PC-9 (cell line): ENCODE measurements around the gene C1orf232.

ENCODE experiments used
- CTCF ChIP-seq: fragments of 200-600 bp; sonication (generic); conservative IDR thresholded peaks from 2 replicates; pipeline ENCODE4 v1.6.1; 2017; ENCODE audit warnings: mixed run types, antibody characterized with exemption, mild to moderate bottlenecking, moderate library complexity
- EZH2 ChIP-seq: fragments of 200-600 bp; sonication (generic); IDR thresholded peaks from 2 replicates; pipeline ENCODE4 v1.8.0; 2017; ENCODE audit warnings: antibody characterized with exemption, low read depth

- TF ChIP-seq CTCF (no peak), EZH2 (no peak)
Measured at GRCh38 chr1:26184883-26185282, 16.1 kb upstream of the C1orf232 start.
